ENCODE results near the gene SLFNL1.

SLFNL1 gene

GRCh38 chr1:40989066-40989465, 32.5 kb downstream of the SLFNL1 start:
- H3K4me3 ChIP-seq (ENCODE audit: low read depth, low read length), result no peak overlapping the region
- no peak for DNase-seq (ENCODE audit: low read depth)

GRCh38 chr1:40988280-40988679, 33.2 kb downstream of the SLFNL1 start:
- DNase-seq (ENCODE audit: low read depth), result no peak
- no peak overlapping the region for H3K4me3 ChIP-seq (ENCODE audit: low read depth, low read length)

GRCh38 chr1:40987439-40988276, 33.9 kb downstream of the SLFNL1 start:
- no peak overlapping the region for H3K4me3 ChIP-seq (ENCODE audit: low read depth, low read length)

DNA sequence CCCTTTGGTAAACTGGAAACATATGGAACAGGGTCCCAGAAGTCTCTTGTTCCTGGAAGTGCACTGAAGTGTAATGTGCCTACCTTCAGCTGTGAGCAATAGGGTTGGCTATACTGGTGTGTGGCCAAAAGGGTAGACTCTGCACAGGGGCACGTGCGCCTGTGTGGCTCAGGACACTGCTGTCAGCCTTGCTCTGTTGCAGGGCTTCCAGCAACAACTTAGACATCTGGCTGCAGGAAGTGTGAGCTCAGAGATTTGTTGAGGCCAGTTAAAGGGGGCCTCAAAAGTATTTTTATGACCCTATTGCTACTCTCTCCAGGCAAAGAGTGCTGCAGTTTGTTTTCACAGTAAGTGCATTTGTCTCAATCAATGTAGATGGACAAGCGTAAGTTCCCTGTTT, 34.6 kb downstream of the SLFNL1 start:
- no peak overlapping the region for H3K4me3 ChIP-seq (ENCODE audit: low read depth, low read length)
- no peak for DNase-seq (ENCODE audit: low read depth)

More at GRCh38 chr1:40987439-40988276, 33.9 kb downstream of the SLFNL1 start:
- no peak for DNase-seq (ENCODE audit: low read depth)

DNA sequence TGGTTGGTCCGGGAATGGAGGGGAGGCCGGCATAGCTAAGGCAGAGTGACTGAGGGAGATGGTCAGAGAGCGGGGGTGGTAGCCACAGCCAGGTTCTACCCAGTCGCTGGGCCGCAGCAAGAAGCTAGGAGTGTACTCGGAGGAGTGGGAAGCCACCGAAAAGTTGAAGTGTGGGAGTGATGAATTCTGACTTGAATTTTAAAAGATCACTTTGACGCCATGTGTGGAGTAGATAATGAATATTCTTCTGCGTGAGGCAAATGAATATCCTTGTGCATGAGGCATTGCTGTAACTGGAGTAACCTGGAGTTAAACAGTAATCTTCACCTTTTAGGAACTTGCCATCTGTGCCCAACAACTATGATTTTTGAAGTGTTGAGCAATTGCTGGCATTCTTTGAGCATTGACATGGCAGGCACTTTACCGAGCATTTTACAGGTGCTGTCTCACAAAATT, 35.2 kb downstream of the SLFNL1 start:
- H3K4me3 ChIP-seq (ENCODE audit: low read depth, low read length), result no peak overlapping the region
- DNase-seq (ENCODE audit: low read depth), result no peak

- no peak for DNase-seq (ENCODE audit: low read depth)
Measured at GRCh38 chr1:40985875-40986274, 35.6 kb downstream of the SLFNL1 start.

DNA sequence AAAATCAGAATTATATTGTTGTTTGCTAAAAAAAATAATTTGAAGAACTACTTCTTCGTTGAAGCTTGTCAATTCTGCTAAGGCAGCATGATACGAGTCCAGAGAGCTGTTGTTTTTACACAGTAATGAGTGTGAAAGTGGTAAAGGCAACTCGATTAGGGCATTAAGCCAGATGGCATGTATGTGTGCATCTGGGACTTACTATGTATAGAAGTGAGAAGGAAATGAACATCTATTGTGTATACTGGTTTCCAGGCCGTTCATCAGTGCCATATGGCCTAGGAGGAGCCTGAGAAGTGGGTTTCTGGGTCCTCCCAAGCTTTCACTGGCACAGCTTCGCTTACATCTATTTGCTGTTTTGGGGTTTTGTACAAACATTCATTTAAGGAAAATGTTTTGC, 36.4 kb downstream of the SLFNL1 start:
- no peak for DNase-seq (ENCODE audit: low read depth)
- no peak overlapping the region for H3K4me3 ChIP-seq (ENCODE audit: low read depth, low read length)

More at GRCh38 chr1:40985875-40986274, 35.6 kb downstream of the SLFNL1 start:
- H3K4me3 ChIP-seq (ENCODE audit: low read depth, low read length), result no peak overlapping the region

DNA sequence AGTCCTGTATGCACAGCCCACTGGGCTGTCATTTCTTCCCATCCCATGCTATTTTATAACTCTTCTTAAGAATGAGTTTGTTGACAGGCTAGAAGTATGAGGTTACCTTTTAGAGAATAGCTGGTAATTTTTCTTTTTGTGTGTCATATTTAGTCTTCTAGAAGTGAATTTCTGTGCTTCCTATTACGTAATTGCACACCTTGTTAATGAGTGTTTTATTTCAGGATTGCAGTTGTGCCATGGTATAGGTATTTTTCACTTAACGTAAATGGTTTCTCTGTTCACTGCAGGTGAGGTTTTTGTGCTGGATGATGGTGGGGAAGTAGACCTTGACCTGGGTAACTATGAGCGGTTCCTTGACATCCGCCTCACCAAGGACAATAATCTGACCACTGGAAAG, 37.0 kb downstream of the SLFNL1 start:
- no peak for DNase-seq (ENCODE audit: low read depth)
- no peak overlapping the region for H3K4me3 ChIP-seq (ENCODE audit: low read depth, low read length)

- DNase-seq (ENCODE audit: low read depth), result no peak
Measured at GRCh38 chr1:40984066-40984465, 37.5 kb downstream of the SLFNL1 start.

GRCh38 chr1:40983286-40983685, 38.2 kb downstream of the SLFNL1 start:
- DNase-seq (ENCODE audit: low read depth), result no peak
- no peak overlapping the region for H3K4me3 ChIP-seq (ENCODE audit: low read depth, low read length)

More at GRCh38 chr1:40984066-40984465, 37.5 kb downstream of the SLFNL1 start:
- H3K4me3 ChIP-seq (ENCODE audit: low read depth, low read length), result no peak overlapping the region

DNA sequence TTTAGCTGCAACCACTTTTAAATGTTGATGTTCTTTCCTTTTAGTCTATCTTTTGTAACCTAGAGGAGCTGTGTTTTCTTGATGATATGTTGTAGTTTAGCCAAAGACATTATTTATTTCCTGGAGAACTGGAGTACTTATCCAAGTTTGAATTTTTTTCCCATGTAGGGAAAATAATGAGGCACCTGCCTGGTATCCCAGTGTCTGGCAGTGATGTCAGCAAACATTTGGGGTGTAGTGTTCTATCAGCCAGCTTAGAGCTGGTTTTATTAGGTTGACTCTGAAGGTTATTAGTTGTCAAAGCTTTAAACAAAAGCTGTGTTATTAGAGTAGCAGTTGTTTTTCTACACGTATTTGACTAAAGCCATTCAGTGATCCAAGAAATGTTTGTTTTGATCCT, 38.8 kb downstream of the SLFNL1 start:
- no peak overlapping the region for H3K4me3 ChIP-seq (ENCODE audit: low read depth, low read length)

GRCh38 chr1:40981691-40982448, 39.7 kb downstream of the SLFNL1 start:
- peak overlapping the region; percentile 63 for H3K4me3 ChIP-seq (ENCODE audit: low read depth, low read length)
- no peak for DNase-seq (ENCODE audit: low read depth)

More for the DNA sequence above, 38.8 kb downstream of the SLFNL1 start:
- DNase-seq (ENCODE audit: low read depth), result no peak

DNA sequence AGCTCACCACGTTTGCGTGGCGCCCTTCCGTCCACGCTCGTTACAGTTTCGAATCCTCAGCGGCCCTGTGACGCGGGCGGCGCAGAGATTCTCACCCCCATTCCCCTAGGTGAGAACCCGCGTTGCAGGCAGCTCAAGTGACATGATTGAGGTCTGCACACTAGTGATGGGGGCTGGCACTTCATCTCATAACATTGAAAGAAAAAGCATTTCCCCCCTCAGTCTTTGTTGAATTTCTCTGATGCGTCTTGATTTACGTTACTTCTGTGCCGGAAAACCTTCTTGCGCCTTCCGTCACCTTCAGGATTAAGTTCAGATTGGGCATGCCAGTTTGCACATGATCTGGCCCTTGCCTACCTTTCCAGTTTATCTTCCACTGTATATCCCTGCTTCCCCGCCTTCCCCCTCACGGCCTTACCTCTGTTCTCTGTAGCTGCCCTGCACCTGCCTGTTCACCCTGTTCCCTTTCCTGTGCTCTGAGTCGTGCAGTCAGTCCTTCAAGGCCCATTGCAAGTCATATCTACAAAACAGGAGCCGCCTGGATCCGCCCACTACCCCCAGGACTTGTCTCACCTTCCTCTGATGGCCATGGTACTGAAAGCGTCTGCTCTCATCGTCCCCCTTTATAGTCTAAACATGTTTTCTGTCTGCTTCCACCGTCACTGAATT, 40.9 kb downstream of the SLFNL1 start:
- peak overlapping the region; percentile 63 for H3K4me3 ChIP-seq (ENCODE audit: low read depth, low read length)
- no peak for DNase-seq (ENCODE audit: low read depth)

DNA sequence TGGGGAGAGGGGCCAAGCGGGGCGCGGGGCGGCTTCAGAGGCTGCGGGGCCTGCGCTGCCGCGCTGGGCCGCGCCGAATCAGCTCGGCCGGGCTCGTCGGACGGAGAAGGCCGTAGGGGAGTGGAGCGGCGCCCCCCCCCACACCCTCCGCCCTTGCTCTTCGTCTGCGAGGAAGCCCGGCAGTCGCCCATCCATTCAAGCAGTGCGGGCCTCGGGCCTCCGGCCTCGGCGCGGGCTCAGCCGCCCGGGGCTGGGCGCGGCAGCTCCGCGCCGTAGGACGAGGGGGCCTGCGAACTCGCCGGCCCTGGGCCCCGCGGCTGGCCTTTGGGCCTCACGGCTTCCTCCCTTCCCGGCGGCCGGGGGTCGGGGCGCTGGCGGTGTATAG, 41.5 kb downstream of the SLFNL1 start:
- no peak for DNase-seq (ENCODE audit: low read depth)
- H3K4me3 ChIP-seq (ENCODE audit: low read depth, low read length), result peak overlapping the region; percentile 63

DNA sequence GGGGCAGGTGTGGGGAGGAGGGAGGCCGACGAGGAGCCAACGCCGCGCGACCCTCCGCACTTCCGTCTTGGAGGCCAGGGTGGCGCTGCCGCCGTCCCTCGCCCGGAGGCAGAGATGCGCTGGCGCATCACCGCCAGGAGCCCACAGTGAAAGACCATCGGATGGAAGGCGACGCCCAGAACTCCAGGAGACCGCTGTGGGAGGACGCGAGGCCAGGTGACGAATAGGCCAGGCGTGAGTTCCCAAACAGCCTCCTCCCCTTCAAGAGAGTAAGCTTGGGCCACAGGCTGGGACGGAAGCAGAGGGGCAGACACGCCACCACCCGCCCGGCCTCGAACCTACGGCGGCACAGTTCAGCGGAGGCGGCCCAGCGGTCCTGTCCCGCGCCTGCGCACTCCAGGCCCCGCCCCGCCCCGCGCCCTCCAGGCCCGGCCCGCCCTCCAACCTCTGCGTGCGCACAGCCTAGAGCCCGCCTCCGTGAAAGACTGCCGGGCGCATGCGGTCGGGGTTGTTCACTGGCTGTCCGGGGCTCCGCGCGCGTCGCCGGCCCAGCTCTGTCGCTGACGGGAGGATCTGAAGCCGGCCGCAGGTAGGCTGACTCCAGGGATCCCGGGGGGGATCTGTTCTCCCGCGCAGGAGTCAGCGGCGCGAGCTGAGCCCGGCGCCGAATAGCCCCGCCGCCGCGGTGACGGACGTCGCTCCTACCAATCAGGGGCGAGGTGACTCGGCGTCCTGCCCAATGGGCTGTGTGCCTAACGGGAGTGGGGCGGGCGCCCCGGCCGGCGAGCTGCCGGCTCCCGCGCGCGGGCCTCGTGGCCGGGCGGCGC, 42.1 kb downstream of the SLFNL1 start, which contains the start of gene CTPS1:
Gene CTPS1 (plus strand): TSS at position 456 of the 827 bp plus-strand sequence. CDS start 3,595 bp downstream, outside the sequence.
- H3K4me3 ChIP-seq (ENCODE audit: low read depth, low read length), result peak within 1 kb of the TSS; percentile 63
- peak; percentile 71 for DNase-seq (ENCODE audit: low read depth)

DNA sequence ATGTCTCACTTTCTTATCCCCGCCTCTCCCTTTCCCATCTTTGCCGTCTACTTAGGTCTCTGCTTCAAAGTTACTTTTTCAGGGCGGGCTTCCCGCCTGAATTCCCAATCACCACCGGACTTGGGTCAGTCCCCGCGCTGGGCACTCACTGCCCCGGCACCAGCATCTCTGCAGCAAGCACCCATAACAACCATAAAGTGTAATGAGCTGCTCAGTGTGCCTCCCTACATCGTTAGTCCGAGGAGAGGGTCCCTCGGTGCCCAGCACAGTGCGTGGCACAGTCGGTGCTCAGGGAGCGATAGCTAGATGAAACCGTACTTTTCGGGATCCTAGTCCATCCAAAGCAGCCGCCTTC, 42.7 kb downstream of the SLFNL1 start:
- H3K4me3 ChIP-seq (ENCODE audit: low read depth, low read length), result peak overlapping the region; percentile 63
- no peak for DNase-seq (ENCODE audit: low read depth)

DNA sequence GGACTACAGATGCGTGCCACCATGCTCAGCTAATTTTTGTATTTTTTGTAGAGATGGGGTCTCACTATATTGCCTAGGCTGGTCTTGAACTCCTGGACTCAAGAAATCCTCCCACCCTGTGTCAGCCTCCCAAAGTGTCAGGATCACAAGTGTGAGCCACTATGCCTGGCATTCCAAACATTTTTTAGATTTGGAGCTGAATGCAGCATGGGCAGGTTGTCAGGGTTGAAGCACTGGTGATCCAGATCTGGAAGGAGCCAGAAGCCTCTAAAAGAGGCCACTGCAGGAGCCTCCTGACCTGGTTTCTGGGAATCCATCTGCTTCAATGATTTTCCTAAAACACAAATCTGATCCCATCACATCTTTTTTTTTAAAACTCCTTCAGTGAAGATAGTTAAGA, 43.8 kb downstream of the SLFNL1 start:
- no peak for DNase-seq (ENCODE audit: low read depth)
- no peak overlapping the region for H3K4me3 ChIP-seq (ENCODE audit: low read depth, low read length)

DNA sequence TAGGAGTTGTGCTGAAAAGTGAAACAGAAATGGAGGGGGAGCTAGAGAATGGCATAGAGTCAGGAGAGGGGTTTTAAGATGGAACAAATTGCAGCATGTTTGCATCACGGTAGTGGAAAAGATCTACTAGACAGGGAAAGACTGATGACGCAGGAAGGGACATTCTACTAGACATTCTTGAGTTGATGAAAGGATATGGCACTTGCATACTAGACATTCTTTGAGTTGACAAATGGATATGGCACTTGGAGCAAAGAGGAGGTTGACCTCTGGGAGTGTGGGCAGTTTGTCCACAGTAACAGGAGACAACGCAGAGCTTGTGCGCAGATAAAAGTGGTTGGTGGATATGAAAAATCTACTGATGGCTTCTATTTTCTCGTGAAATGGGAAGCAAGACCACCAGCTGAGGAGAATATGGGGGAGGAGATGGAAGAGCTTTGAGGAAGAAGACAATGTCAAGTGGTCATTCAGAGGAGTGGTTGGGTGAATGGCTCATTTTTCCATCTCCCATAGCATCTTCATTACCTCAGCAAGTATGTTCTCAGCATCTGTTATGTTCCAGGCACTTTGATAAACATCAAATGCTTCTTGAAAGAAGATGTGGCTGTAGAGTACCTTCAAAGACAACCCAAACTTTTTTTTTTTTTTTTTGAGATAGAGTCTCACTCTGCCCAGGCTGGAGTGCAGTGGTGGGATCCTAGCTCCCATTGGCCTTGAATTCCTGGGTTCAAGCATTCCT, 44.4 kb downstream of the SLFNL1 start:
- H3K4me3 ChIP-seq (ENCODE audit: low read depth, low read length), result no peak overlapping the region
- no peak for DNase-seq (ENCODE audit: low read depth)

Data from skeletal muscle cell (primary cell).